Measurements from ENCODE around the gene KCNMB4. TPM values are rescaled to one million over a fixed set of nuclear protein-coding genes. Genes with fewer than 3 reads are reported as not detected.

KCNMB4 gene
- total and polyA plus RNA-seq, 5 donors from 2014 or later = 0.06 to 1.8 (median 0.62) TPM

DNA sequence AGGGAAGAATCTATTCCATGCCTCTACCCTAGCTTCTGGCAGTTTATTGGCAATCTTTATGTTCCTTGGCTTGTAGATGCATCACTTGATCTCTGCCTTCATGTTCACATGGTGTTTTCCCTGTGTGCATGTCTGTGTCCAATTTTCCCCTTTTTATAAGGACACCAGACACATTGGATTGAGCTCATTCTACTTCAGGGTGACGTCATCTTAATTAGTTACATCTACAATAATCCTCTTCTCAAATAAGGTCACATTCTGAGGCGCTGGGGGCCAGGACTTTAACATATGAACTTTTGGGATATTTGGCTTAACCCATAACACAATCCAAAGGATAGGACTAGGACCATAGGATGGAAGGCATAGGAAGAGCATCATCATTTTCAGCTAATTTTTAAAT lies 101.4 kb downstream of the KCNMB4 start:
- no peaks in the 10 kb centered on the region for H3K36me3 Mint-ChIP-seq
- H3K27ac Mint-ChIP-seq = no peak overlapping the region
- no peak overlapping the region for H3K27ac ChIP-seq (ENCODE audit: insufficient read depth, low read length, poor library complexity, severe bottlenecking)
- H3K4me1 ChIP-seq (ENCODE audit: control insufficient read depth, insufficient read depth, low read length, poor library complexity, severe bottlenecking) = no peaks in the 10 kb centered on the region
- no peak overlapping the region for H3K4me3 ChIP-seq (ENCODE audit: low read depth, low read length)
- DNase-seq (no peak), ATAC-seq (ENCODE audit: low read depth in 2 of 2) (no peak)
- peaks cover under 1% of the 10 kb centered on the region for H3K27me3 Mint-ChIP-seq
- H3K36me3 ChIP-seq (ENCODE audit: control insufficient read depth, insufficient read depth, low read length) = no peaks in the 10 kb centered on the region
- no peaks in the 10 kb centered on the region for H3K27me3 ChIP-seq (ENCODE audit: control insufficient read depth, insufficient read depth, low read length)
- peaks cover 0 to 9% (median 4%) of the 10 kb centered on the region in 7 donors for H3K9me3 Mint-ChIP-seq
- H3K4me1 Mint-ChIP-seq = no peaks in the 10 kb centered on the region
- H3K9me3 ChIP-seq (ENCODE audit: control insufficient read depth in 2 of 2, low read length in 2 of 2) = peaks cover 0 to 9% of the 10 kb centered on the region in 2 experiments
- no peak overlapping the region for H3K4me3 Mint-ChIP-seq

GRCh38 chr12:70467918-70468733 lies 102.0 kb downstream of the KCNMB4 start:
- Histone ChIP-seq H3K4me1 (ENCODE audit: control insufficient read depth, insufficient read depth, low read length, poor library complexity, severe bottlenecking) (no peaks in the 10 kb centered on the region), H3K27me3 (ENCODE audit: control insufficient read depth, insufficient read depth, low read length) (no peaks in the 10 kb centered on the region), H3K36me3 (ENCODE audit: control insufficient read depth, insufficient read depth, low read length) (no peaks in the 10 kb centered on the region), H3K9me3 (ENCODE audit: control insufficient read depth in 2 of 2, low read length in 2 of 2) (peaks cover 0 to 9% of the 10 kb centered on the region in 2 experiments), H3K27ac (ENCODE audit: insufficient read depth, low read length, poor library complexity, severe bottlenecking) (no peak overlapping the region), H3K4me3 (ENCODE audit: low read depth, low read length) (no peak overlapping the region)
- ATAC-seq (ENCODE audit: low read depth in 2 of 2) (no peak), DNase-seq (no peak)
- H3K4me1 Mint-ChIP-seq = no peaks in the 10 kb centered on the region
- no peaks in the 10 kb centered on the region for H3K36me3 Mint-ChIP-seq
- H3K27ac Mint-ChIP-seq = no peak overlapping the region
- peaks cover 0 to 9% (median 4%) of the 10 kb centered on the region in 7 donors for H3K9me3 Mint-ChIP-seq
- H3K27me3 Mint-ChIP-seq = peaks cover 5% of the 10 kb centered on the region
- no peak overlapping the region for H3K4me3 Mint-ChIP-seq

GRCh38 chr12:70468741-70469140 lies 102.7 kb downstream of the KCNMB4 start:
- Histone ChIP-seq H3K36me3 (ENCODE audit: control insufficient read depth, insufficient read depth, low read length) (no peaks in the 10 kb centered on the region), H3K27ac (ENCODE audit: insufficient read depth, low read length, poor library complexity, severe bottlenecking) (no peak overlapping the region), H3K9me3 (ENCODE audit: control insufficient read depth in 2 of 2, low read length in 2 of 2) (peaks cover 0 to 5% of the 10 kb centered on the region in 2 experiments), H3K27me3 (ENCODE audit: control insufficient read depth, insufficient read depth, low read length) (no peaks in the 10 kb centered on the region), H3K4me3 (ENCODE audit: low read depth, low read length) (no peak overlapping the region), H3K4me1 (ENCODE audit: control insufficient read depth, insufficient read depth, low read length, poor library complexity, severe bottlenecking) (no peaks in the 10 kb centered on the region)
- Mint-ChIP-seq H3K9me3 (peaks cover 0 to 9% (median 4%) of the 10 kb centered on the region in 7 donors), H3K4me3 (no peak overlapping the region), H3K4me1 (no peaks in the 10 kb centered on the region), H3K27ac (no peak overlapping the region), H3K36me3 (no peaks in the 10 kb centered on the region), H3K27me3 (peaks cover 5% of the 10 kb centered on the region)
- no peak for DNase-seq
- no peak for ATAC-seq (ENCODE audit: low read depth in 2 of 2)

- Mint-ChIP-seq H3K4me1 (no peaks in the 10 kb centered on the region), H3K27me3 (peaks cover 5% of the 10 kb centered on the region)
These were observed 103.2 kb downstream of the KCNMB4 start for GRCh38 chr12:70469221-70469820.

GRCh38 chr12:70482764-70483163 lies 116.7 kb downstream of the KCNMB4 start:
- no peaks in the 10 kb centered on the region for H3K9me3 ChIP-seq (ENCODE audit: control insufficient read depth in 2 of 2, low read length in 2 of 2)
- Mint-ChIP-seq H3K27me3 (no peaks in the 10 kb centered on the region), H3K4me1 (no peaks in the 10 kb centered on the region), H3K9me3 (peaks cover 0 to 4% (median 0%) of the 10 kb centered on the region in 7 donors), H3K4me3 (no peak overlapping the region), H3K27ac (no peak overlapping the region), H3K36me3 (no peaks in the 10 kb centered on the region)
- H3K27ac ChIP-seq (ENCODE audit: insufficient read depth, low read length, poor library complexity, severe bottlenecking) = no peak overlapping the region
- no peak for DNase-seq
- no peak overlapping the region for H3K4me3 ChIP-seq (ENCODE audit: low read depth, low read length)
- H3K4me1 ChIP-seq (ENCODE audit: control insufficient read depth, insufficient read depth, low read length, poor library complexity, severe bottlenecking) = no peaks in the 10 kb centered on the region
- peaks cover 2% of the 10 kb centered on the region for H3K27me3 ChIP-seq (ENCODE audit: control insufficient read depth, insufficient read depth, low read length)
- no peak for ATAC-seq (ENCODE audit: low read depth in 2 of 2)
- no peaks in the 10 kb centered on the region for H3K36me3 ChIP-seq (ENCODE audit: control insufficient read depth, insufficient read depth, low read length)

More at GRCh38 chr12:70469221-70469820, 103.2 kb downstream of the KCNMB4 start:
- ATAC-seq (ENCODE audit: low read depth in 2 of 2) (no peak), DNase-seq (no peak)
- H3K4me3 ChIP-seq (ENCODE audit: low read depth, low read length) = no peak overlapping the region
- H3K27me3 ChIP-seq (ENCODE audit: control insufficient read depth, insufficient read depth, low read length) = no peaks in the 10 kb centered on the region
- H3K4me1 ChIP-seq (ENCODE audit: control insufficient read depth, insufficient read depth, low read length, poor library complexity, severe bottlenecking) = no peaks in the 10 kb centered on the region
- H3K36me3 ChIP-seq (ENCODE audit: control insufficient read depth, insufficient read depth, low read length) = no peaks in the 10 kb centered on the region
- no peak overlapping the region for H3K4me3 Mint-ChIP-seq
- no peak overlapping the region for H3K27ac ChIP-seq (ENCODE audit: insufficient read depth, low read length, poor library complexity, severe bottlenecking)
- H3K9me3 Mint-ChIP-seq = peaks cover 0 to 4% (median 2%) of the 10 kb centered on the region in 7 donors
- H3K9me3 ChIP-seq (ENCODE audit: control insufficient read depth in 2 of 2, low read length in 2 of 2) = no peaks in the 10 kb centered on the region
- no peaks in the 10 kb centered on the region for H3K36me3 Mint-ChIP-seq
- H3K27ac Mint-ChIP-seq = no peak overlapping the region

Other genes starting within 250 kb of the KCNMB4 start
- gene CNOT2, start 122.9 kb upstream of the KCNMB4 start, total RNA-seq = 121 TPM
- gene CNOT2, start 122.9 kb upstream of the KCNMB4 start, polyA plus RNA-seq = 100 to 1,000 TPM in 2 of 4 donors, 10 to 100 TPM in 2; 78.5 to 137 (median 97.4) TPM